H54 (cell line): ENCODE measurements around the gene P2RX4.
"Not testable (repeated sequence)": the region's sequence is repeated elsewhere in the genome, so short reads cannot be mapped to it uniquely, and the experiment has no call there.

Source experiments
- DNase-seq: peaks from one replicate; pipeline ENCODE4 v3.0.0; 2011; ENCODE audit warnings: low spot score, mixed read lengths; ENCODE audit not compliant: insufficient read length
- FAIRE-seq: peaks from 3 replicates; lab custom pipeline; 2011; peaks lifted over from hg19 to GRCh38; lab: Jason Lieb, UNC
- POLR2A ChIP-seq: IDR thresholded peaks from 2 replicates; pipeline ENCODE4 v1.6.1; 2011; ENCODE audit warnings: low read depth, mild to moderate bottlenecking, low read length

P2RX4 gene

GRCh38 chr12:121222847-121223246, 12.9 kb downstream of the P2RX4 start:
- FAIRE-seq: no peak
- no peak for DNase-seq
- no peak for TF ChIP-seq POLR2A

GRCh38 chr12:121223292-121224285, 13.7 kb downstream of the P2RX4 start:
- FAIRE-seq: no peak
- TF ChIP-seq POLR2A: no peak

GRCh38 chr12:121224591-121224990, 14.7 kb downstream of the P2RX4 start:
- DNase-seq (no peak), FAIRE-seq (no peak)
- TF ChIP-seq POLR2A: no peak

More at GRCh38 chr12:121223292-121224285, 13.7 kb downstream of the P2RX4 start:
- no peak for DNase-seq

GRCh38 chr12:121226399-121226798, 16.5 kb downstream of the P2RX4 start:
- TF ChIP-seq POLR2A: no peak
- DNase-seq (no peak), FAIRE-seq (no peak)

- not testable (repeated sequence) for FAIRE-seq, DNase-seq
Measured at GRCh38 chr12:121226871-121227270, 16.9 kb downstream of the P2RX4 start.

- FAIRE-seq (no peak), DNase-seq (no peak)
- TF ChIP-seq POLR2A: no peak
Measured at GRCh38 chr12:121227294-121227693, 17.4 kb downstream of the P2RX4 start.

GRCh38 chr12:121228919-121229665, 19.2 kb downstream of the P2RX4 start:
- no peak for TF ChIP-seq POLR2A
- no peak for FAIRE-seq
- DNase-seq: no peak

GRCh38 chr12:121229826-121230537, 20.1 kb downstream of the P2RX4 start:
- FAIRE-seq: not testable (repeated sequence)
- DNase-seq: peak; percentile 74

GRCh38 chr12:121230538-121230907, 20.6 kb downstream of the P2RX4 start:
- TF ChIP-seq POLR2A: no peak
- FAIRE-seq (no peak), DNase-seq (no peak)

- TF ChIP-seq POLR2A: no peak
- DNase-seq (no peak), FAIRE-seq (no peak)
Measured at GRCh38 chr12:121232163-121232562, 22.2 kb downstream of the P2RX4 start.

- no peak for TF ChIP-seq POLR2A
- FAIRE-seq (no peak), DNase-seq (no peak)
Measured at GRCh38 chr12:121232977-121233627, 23.2 kb downstream of the P2RX4 start.

- FAIRE-seq (no peak), DNase-seq (no peak)
- no peak for TF ChIP-seq POLR2A
Measured at GRCh38 chr12:121233628-121234020, 23.7 kb downstream of the P2RX4 start.

GRCh38 chr12:121236776-121237175, 26.8 kb downstream of the P2RX4 start:
- no peak for DNase-seq
- no peak for TF ChIP-seq POLR2A
- FAIRE-seq: no peak

- no peak for FAIRE-seq
- no peak for TF ChIP-seq POLR2A
- DNase-seq: no peak
Measured at GRCh38 chr12:121237415-121237814, 27.5 kb downstream of the P2RX4 start.
